A673 (cell line): ENCODE measurements around the gene PCDHGB6. TPM values are rescaled to one million over a fixed set of nuclear protein-coding genes. Genes with fewer than 3 reads are reported as not detected.
"Not testable (repeated sequence)": the region's sequence is repeated elsewhere in the genome, so short reads cannot be mapped to it uniquely, and the experiment has no call there.

ENCODE experiments used
- BruUV-seq: library from RNA; stranded (reverse); fragments of 400-500 nt; replicated peaks from 2 replicates; lab custom pipeline; 2021; lab: Mats Ljungman, UMichigan
- CTCF ChIA-PET: fragments of 300-600 bp; sonication (Branson Sonifier 250); formaldehyde crosslinking; loops from one replicate; lab custom pipeline; 2022; ENCODE audit warnings: antibody characterized with exemption; lab: Charles Lee
- POLR2A ChIA-PET: fragments of 300-600 bp; sonication (Branson Sonifier 250); formaldehyde crosslinking; loops from one replicate; lab custom pipeline; 2022; ENCODE audit warnings: antibody characterized with exemption; ENCODE audit not compliant: low non-redundant PET; lab: Charles Lee
- DNase-seq: peaks from one replicate; pipeline ENCODE4 v3.0.0-alpha.2; 2015; ENCODE audit warnings: low spot score
- H3K27ac ChIP-seq: fragments of 200-600 bp; sonication (generic); 2 replicates; pipeline ENCODE4 v1.5.1; 2016; ENCODE audit warnings: mixed run types, low read depth, mild to moderate bottlenecking, mixed read lengths, antibody characterized with exemption, low read length; ENCODE audit not compliant: poor library complexity, severe bottlenecking
- H3K27me3 ChIP-seq: fragments of 200-600 bp; sonication (generic); replicated peaks from 2 replicates; pipeline ENCODE4 v1.6.1; 2017; ENCODE audit warnings: mixed run types, low read depth, mild to moderate bottlenecking, mixed read lengths, antibody characterized with exemption, low read length; ENCODE audit not compliant: insufficient read depth, poor library complexity
- H3K36me3 ChIP-seq: fragments of 200-600 bp; sonication (generic); 2 replicates; pipeline ENCODE4 v1.6.1; 2016; ENCODE audit warnings: mixed run types, mild to moderate bottlenecking, mixed read lengths, antibody characterized with exemption, low read length; ENCODE audit not compliant: insufficient read depth, poor library complexity, severe bottlenecking
- H3K4me1 ChIP-seq: fragments of 200-600 bp; sonication (generic); 2 replicates; pipeline ENCODE4 v1.6.1; 2017; ENCODE audit warnings: mixed run types, mild to moderate bottlenecking, mixed read lengths, antibody characterized with exemption, low read length; ENCODE audit not compliant: insufficient read depth, poor library complexity, severe bottlenecking
- H3K4me3 ChIP-seq: fragments of 200-600 bp; sonication (generic); 2 replicates; pipeline ENCODE4 v1.5.1; 2016; ENCODE audit warnings: low read depth, mixed run types, mild to moderate bottlenecking, mixed read lengths, low read length; ENCODE audit not compliant: poor library complexity, severe bottlenecking
- H3K9me3 ChIP-seq: fragments of 200-600 bp; sonication (generic); 2 replicates; pipeline ENCODE4 v1.6.1; 2016; ENCODE audit warnings: mixed run types, low read depth, mild to moderate bottlenecking, mixed read lengths, antibody characterized with exemption, low read length; ENCODE audit not compliant: poor library complexity, severe bottlenecking
- CTCF ChIP-seq: fragments of 300-800, 200-600 bp; sonication (generic); conservative IDR thresholded peaks from 2 replicates; pipeline ENCODE4 v1.5.1; 2017; ENCODE audit warnings: low read depth, mild to moderate bottlenecking, antibody characterized with exemption, low read length, moderate library complexity, mixed read lengths
- EZH2 ChIP-seq: fragments of 200-600 bp; sonication (generic); IDR thresholded peaks from 2 replicates; pipeline ENCODE4 v1.6.1; 2017; ENCODE audit warnings: borderline replicate concordance, low read depth, mild to moderate bottlenecking, mixed read lengths, antibody characterized with exemption, low read length; ENCODE audit not compliant: poor library complexity, severe bottlenecking
- intact Hi-C: fragments of 100-400 bp; cut with micrococcal nuclease; formaldehyde crosslinking; loops from one replicate; pipeline ENCODE4 v1.10.0; 2022; ENCODE audit not compliant: unreplicated experiment
- total RNA-seq: library from RNA; stranded (reverse); gene quantifications from 2 replicates; pipeline ENCODE4 v1.2.3, GENCODE V29; 2021

The PCDHGB6 gene
- total RNA-seq, 1 experiment from 2014 or later: 4.6 TPM

GRCh38 chr5:141412854-141413539, 5.2 kb downstream of the PCDHGB6 start, which contains the start of gene PCDHGA10:
PCDHGA10 (plus strand) TSS chr5:141412987; CDS start chr5:141413176, 189 bp downstream.
- intact Hi-C loops: no loop called here

GRCh38 chr5:141413540-141414069, 5.8 kb downstream of the PCDHGB6 start:
- no peaks in the 10 kb centered on the region for H3K4me1 ChIP-seq
- DNase-seq: no peak
- no peak for TF ChIP-seq CTCF
- no peak for TF ChIP-seq EZH2
- H3K27me3 ChIP-seq: no peaks in the 10 kb centered on the region
- peaks cover 83% of the 10 kb centered on the region for H3K9me3 ChIP-seq
- no TSS peak for BruUV-seq
- peaks cover 37% of the 10 kb centered on the region for H3K36me3 ChIP-seq
- intact Hi-C loops: no loop called here
- H3K4me3 ChIP-seq: no peak overlapping the region
- ChIA-PET CTCF (no interaction called here), POLR2A (no interaction called here)
- H3K27ac ChIP-seq: no peak overlapping the region

More at GRCh38 chr5:141412854-141413539, 5.2 kb downstream of the PCDHGB6 start, which contains the start of gene PCDHGA10:
- Histone ChIP-seq H3K27me3 (no peaks in the 10 kb centered on the region), H3K4me1 (no peaks in the 10 kb centered on the region), H3K4me3 (no peak within 1 kb of the TSS), H3K36me3 (peaks cover 38% of the 10 kb centered on the region), H3K27ac (no peak within 1 kb of the TSS), H3K9me3 (peaks cover 81% of the 10 kb centered on the region)
- ChIA-PET CTCF (no interaction called here), POLR2A (no interaction called here)
- peak; percentile 37 for DNase-seq
- no peak for TF ChIP-seq EZH2
- peak; percentile 25; the same call in 1 of the 2 replicates for TF ChIP-seq CTCF
- BruUV-seq: no TSS peak

- DNase-seq, H3K4me1 ChIP-seq, H3K27ac ChIP-seq, CTCF ChIA-PET, intact Hi-C loops, H3K4me3 ChIP-seq, BruUV-seq, H3K27me3 ChIP-seq, POLR2A ChIA-PET: not testable (repeated sequence)
- peaks cover 33% of the 10 kb centered on the region for H3K36me3 ChIP-seq
- peaks cover 82% of the 10 kb centered on the region for H3K9me3 ChIP-seq
Measured at GRCh38 chr5:141414548-141415274, 6.9 kb downstream of the PCDHGB6 start.

- Histone ChIP-seq H3K9me3 (peaks cover 82% of the 10 kb centered on the region), H3K36me3 (peaks cover 32% of the 10 kb centered on the region)
- BruUV-seq, intact Hi-C loops, POLR2A ChIA-PET, DNase-seq, H3K27ac ChIP-seq, H3K4me1 ChIP-seq, H3K27me3 ChIP-seq, H3K4me3 ChIP-seq: not testable (repeated sequence)
- CTCF ChIA-PET: interaction anchor here (0.7 kb wide), 1 partner anchor 146 kb away, joined by 4 read pairs; no protein-coding TSS in a partner anchor
Measured at GRCh38 chr5:141415275-141415618, 7.4 kb downstream of the PCDHGB6 start.
